K562 (cell line): Measurements from ENCODE around the gene BIRC6. TPM values are rescaled to one million over a fixed set of nuclear protein-coding genes. Genes with fewer than 3 reads are reported as not detected.

Experiments used
- ATAC-seq: fragments of 200-7000 bp; cut with Tn5 transposase; 3 replicates; pipeline ENCODE4 v1.9.1; 2020; ENCODE audit warnings: moderate library complexity
- BruUV-seq: library from RNA; stranded (reverse); fragments of 400-500 nt; replicated peaks from 2 replicates; lab custom pipeline; 2021; lab: Mats Ljungman, UMichigan
- CTCF ChIA-PET: fragments of 300-600 bp; formaldehyde crosslinking; extraction: SDS; loops from one replicate; lab custom pipeline; 2021; ENCODE audit warnings: low intra/inter-chr PET ratio; lab: Yijun Ruan, JAX
- POLR2A ChIA-PET: fragments of 300-600, 350-650 bp; sonication (Branson Sonifier 250); formaldehyde crosslinking; extraction: SDS; loops from one replicate; lab custom pipeline; 2021; ENCODE audit warnings: antibody characterized with exemption, inconsistent platforms; lab: Yijun Ruan, JAX
- DNase-seq, 4 experiments: peaks; one replicate each; pipeline versions ENCODE4 v3.0.0 to v3.0.0-alpha.2; 2011 to 2018; ENCODE audit warnings: low spot score in 3 of 4, mixed read lengths in 3 of 4; ENCODE audit errors: extremely low read depth in 1 of 4
- FAIRE-seq: peaks from 2 replicates; lab custom pipeline; 2011; peaks lifted over from hg19 to GRCh38; lab: Jason Lieb, UNC
- H2AFZ ChIP-seq: 2 replicates; pipeline ENCODE4 v1.6.0; 2011; ENCODE audit warnings: low read depth, low read length, control low read depth, inconsistent platforms
- H3K27ac ChIP-seq: fragments of 200-600 bp; 3 replicates; pipeline ENCODE4 v1.8.0; 2011; ENCODE audit warnings: low read depth, mild to moderate bottlenecking, control low read depth, inconsistent platforms, low read length, moderate library complexity, mixed read lengths; ENCODE audit errors: extremely low read depth
- H3K27me3 ChIP-seq, 2 experiments: fragments of 300-600 bp in 1 of 2; 2 replicates in 1 of 2; 3 replicates in 1 of 2; pipeline versions ENCODE4 v1.6.0 to v1.8.0; 2011; ENCODE audit warnings: inconsistent platforms in 2 of 2, low read length in 2 of 2, mild to moderate bottlenecking in 1 of 2, mixed read lengths in 1 of 2, moderate library complexity in 1 of 2; ENCODE audit not compliant: control insufficient read depth in 2 of 2, insufficient read depth in 2 of 2
- H3K36me3 ChIP-seq: fragments of 300-600 bp; 3 replicates; pipeline ENCODE4 v1.8.0; 2011; ENCODE audit warnings: mild to moderate bottlenecking, low read length, inconsistent platforms; ENCODE audit not compliant: control insufficient read depth, insufficient read depth
- H3K4me1 ChIP-seq, 2 experiments: fragments of 200-600 bp in 1 of 2; replicated peaks in 1 of 2; 2 replicates in 1 of 2; 3 replicates in 1 of 2; pipeline versions ENCODE4 v1.5.1 to v1.8.0; 2011; ENCODE audit warnings: inconsistent platforms in 2 of 2, low read length in 2 of 2, mild to moderate bottlenecking in 1 of 2, mixed read lengths in 1 of 2, moderate library complexity in 1 of 2; ENCODE audit not compliant: control insufficient read depth in 2 of 2, insufficient read depth in 2 of 2
- H3K4me2 ChIP-seq: 2 replicates; pipeline ENCODE4 v1.6.1; 2011; ENCODE audit warnings: low read length, control low read depth, inconsistent platforms, mixed read lengths; ENCODE audit not compliant: insufficient read depth
- H3K4me3 ChIP-seq: fragments of 200-600 bp; sonication (generic), shearing (Covaris generic); 2 replicates; pipeline ENCODE4 v1.5.1; 2016; ENCODE audit warnings: control low read depth, inconsistent platforms
- H3K79me2 ChIP-seq: fragments of 200-600 bp; 3 replicates; pipeline ENCODE4 v1.8.0; 2011; ENCODE audit warnings: low read length, inconsistent platforms; ENCODE audit not compliant: control insufficient read depth, insufficient read depth
- H3K9ac ChIP-seq, 2 experiments: 2 replicates each; pipeline versions ENCODE4 v1.6.0 to v1.6.1; 2011; ENCODE audit warnings: low read depth in 2 of 2, low read length in 2 of 2, control low read depth in 1 of 2, inconsistent platforms in 1 of 2, mild to moderate bottlenecking in 1 of 2, mixed read lengths in 1 of 2; ENCODE audit not compliant: insufficient read depth in 1 of 2
- H3K9me1 ChIP-seq: one replicate; pipeline ENCODE4 v1.6.0; 2011; ENCODE audit warnings: inconsistent platforms, mild to moderate bottlenecking, low read length, moderate library complexity; ENCODE audit not compliant: control insufficient read depth, insufficient read depth
- H3K9me3 ChIP-seq: replicated peaks from 2 replicates; pipeline ENCODE4 v1.5.1; 2011; ENCODE audit warnings: low read depth, low read length, inconsistent platforms; ENCODE audit not compliant: control insufficient read depth, insufficient read depth
- H4K20me1 ChIP-seq: replicated peaks from 2 replicates; pipeline ENCODE4 v1.6.1; 2011; ENCODE audit warnings: low read length, inconsistent platforms, mixed read lengths; ENCODE audit not compliant: control insufficient read depth, insufficient read depth
- ARID4B ChIP-seq: sonication (generic); formaldehyde crosslinking; IDR thresholded peaks from 2 replicates; pipeline ENCODE4 v1.8.0; 2022; ENCODE audit warnings: mild to moderate bottlenecking, missing genetic modification reagents
- ASH1L ChIP-seq: fragments of 450-650 bp; IDR thresholded peaks from 2 replicates; pipeline ENCODE4 v1.6.1; 2018; ENCODE audit warnings: borderline replicate concordance, mild to moderate bottlenecking, low read depth; ENCODE audit not compliant: partially characterized antibody
- DDX20 ChIP-seq: fragments of 450-650 bp; IDR thresholded peaks from 2 replicates; pipeline ENCODE4 v1.6.1; 2016; ENCODE audit warnings: missing genetic modification characterization, low read depth, mild to moderate bottlenecking, missing compliant biosample characterization, moderate library complexity
- HBP1 ChIP-seq: fragments of 450-650 bp; formaldehyde crosslinking; IDR thresholded peaks from 2 replicates; pipeline ENCODE4 v1.4.0; 2022; ENCODE audit warnings: missing genetic modification characterization
- MEIS2 ChIP-seq: fragments of 450-650 bp; IDR thresholded peaks from 2 replicates; pipeline ENCODE4 v1.6.1; 2014; ENCODE audit warnings: mild to moderate bottlenecking; ENCODE audit not compliant: partially characterized antibody
- MYBL2 ChIP-seq, 2 experiments: fragments of 450-650 bp in 1 of 2; sonication (generic) in 1 of 2; formaldehyde crosslinking in 1 of 2; IDR thresholded peaks; 2 replicates each; pipeline versions ENCODE4 v1.6.1 to v1.8.1; 2017 to 2022; ENCODE audit warnings: borderline replicate concordance in 1 of 2, inconsistent platforms in 1 of 2, low read depth in 1 of 2, mild to moderate bottlenecking in 1 of 2, missing genetic modification reagents in 1 of 2, moderate library complexity in 1 of 2
- NFRKB ChIP-seq: fragments of 450-650 bp; IDR thresholded peaks from 2 replicates; pipeline ENCODE4 v1.6.1; 2016; ENCODE audit warnings: low read depth
- ZFPM2 ChIP-seq: fragments of 250-450 bp; sonication (Bioruptor Pico); IDR thresholded peaks from 2 replicates; pipeline ENCODE4 v1.5.1; 2022; ENCODE audit warnings: mild to moderate bottlenecking
- ZNF146 ChIP-seq: IDR thresholded peaks from one replicate; pipeline ENCODE4 v1.6.1; 2018; ENCODE audit warnings: missing compliant biosample characterization; ENCODE audit not compliant: unreplicated experiment
- WGBS: fragments of 100-300 bp; shearing (Covaris generic); methylation state at CpG from one replicate; pipeline ENCODE4 v1.1.6; 2016; ENCODE audit warnings: low coverage, mixed read lengths; ENCODE audit not compliant: insufficient coverage; ENCODE audit errors: missing lambda C conversion rate; 5-methylcytosine and 5-hydroxymethylcytosine counted together
- in situ Hi-C: fragments of 300-500 bp; cut with MboI; formaldehyde crosslinking; loops from 4 replicates; pipeline ENCODE4 v1.15.0; 2018; ENCODE audit warnings: inconsistent platforms, mixed read lengths
- intact Hi-C: fragments of 100-400 bp; cut with micrococcal nuclease; formaldehyde crosslinking; loops from 2 replicates; pipeline ENCODE4 v1.14.2; 2022
- polyA plus RNA-seq, 8 experiments: library from polyadenylated mRNA; depleted of rRNA in 4 of 8; stranded (reverse) in 5 of 8; unstranded in 3 of 8; fragments of >200 nt; fragmentation: Nextera tagmentation in 2 of 8; fragmentation: Illumina TruSeq in 1 of 8; extraction: Ambion mirVana in 2 of 8; extraction: Trizol in 1 of 8; gene quantifications; 2 replicates each; pipeline versions ENCODE4 v1.2.1 to v1.2.3, GENCODE V29; 2011 to 2014; ENCODE audit warnings: inconsistent platforms in 1 of 8, missing spikeins in 1 of 8
- total RNA-seq, 7 experiments: library from RNA; depleted of rRNA in 6 of 7; stranded (reverse); fragments of >200 nt in 6 of 7; fragmentation: Illumina TruSeq in 2 of 7; extraction: Trizol in 2 of 7; gene quantifications; 2 replicates each; pipeline versions ENCODE4 v1.2.1 to v1.2.3, GENCODE V29; 2011 to 2021; ENCODE audit warnings: low replicate concordance in 1 of 7
- TF ChIP-seq, protein P1 (sequence below): fragments of 250-450 bp; sonication (Bioruptor Pico); IDR thresholded peaks from 2 replicates; pipeline ENCODE4 v1.4.0; 2020; ENCODE audit warnings: borderline replicate concordance
- TF ChIP-seq, protein P2 (sequence below): fragments of 450-650 bp; IDR thresholded peaks from 2 replicates; pipeline ENCODE4 v1.6.1; 2016

Gene BIRC6
- total and polyA plus RNA-seq, 9 of the 15 experiments (the other 6 are each of a cell fraction or from before 2014, with no cell fraction given) = 18.8 to 110 (median 49.8) TPM

DNA sequence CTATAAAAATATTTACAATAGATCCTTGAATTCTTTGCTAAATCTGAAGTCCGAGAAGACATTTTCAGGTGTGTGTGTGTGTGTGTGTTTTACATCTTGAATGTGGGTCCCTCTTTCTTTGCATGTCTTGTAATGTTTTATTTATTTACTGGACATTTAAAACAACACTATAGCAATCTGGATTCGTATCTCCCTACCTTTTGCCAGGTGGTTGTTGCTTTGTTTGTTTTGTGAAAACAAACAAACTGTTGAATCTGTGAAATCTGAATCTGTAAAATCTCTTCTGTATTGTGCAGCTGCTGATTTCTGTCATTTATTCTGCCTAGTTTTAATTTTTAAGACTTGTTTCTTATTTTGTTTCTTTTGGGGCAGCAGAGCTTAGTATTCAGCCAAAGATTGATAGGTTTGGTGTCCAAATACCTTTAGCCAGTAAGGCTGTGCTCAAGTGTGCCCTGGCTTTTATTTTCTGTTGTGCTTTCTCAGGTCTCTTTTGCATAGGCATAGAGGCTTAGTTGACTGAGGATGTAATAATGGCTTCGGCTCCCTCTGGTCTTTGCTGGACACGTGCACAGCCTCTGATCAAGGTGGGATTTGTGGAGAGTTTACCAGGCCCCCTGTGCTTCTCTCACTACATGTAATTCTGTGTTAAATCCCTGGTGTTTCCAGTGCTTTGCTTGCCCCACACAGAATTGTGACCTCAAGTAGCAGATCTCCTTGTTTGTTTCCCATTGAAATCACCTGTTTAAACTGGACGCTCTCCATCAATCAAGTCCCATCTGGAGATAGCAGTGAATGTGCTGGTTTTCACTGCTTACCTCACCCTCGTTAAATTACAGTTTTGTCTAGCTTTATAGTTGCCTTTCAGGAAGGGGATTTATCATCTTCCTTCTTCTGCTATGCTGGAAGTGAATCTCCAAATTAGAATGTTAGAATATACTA, 71.1 kb downstream of the BIRC6 start:
- Histone ChIP-seq H3K27me3 (no peaks in the 10 kb centered on the region), H3K9me3 (no peaks in the 10 kb centered on the region), H3K4me1 (peaks cover 0 to 5% of the 10 kb centered on the region in 2 experiments; a peak in 3 of 5 replicates), H4K20me1 (peaks cover 16% of the 10 kb centered on the region), H3K4me3 (no peak overlapping the region), H3K79me2 (peaks cover 79% of the 10 kb centered on the region), H3K9me1 (no peaks in the 10 kb centered on the region), H2AFZ (no peak overlapping the region), H3K36me3 (peaks cover 27% of the 10 kb centered on the region), H3K9ac (no peak overlapping the region), H3K4me2 (no peak overlapping the region), H3K27ac (peak overlapping the region; percentile 26; the same call in 1 of the 3 replicates)
- DNase-seq (peak in 1 of 4 experiments; percentile 9), ATAC-seq (peak; percentile 63), FAIRE-seq (peak; percentile 65)
- WGBS = 56% methylated on average over 6 of the region's 6 CpGs
- BruUV-seq = no TSS peak
- intact Hi-C loops (no loop called here), in situ Hi-C loops (no loop called here)
- ChIA-PET POLR2A (interaction anchor here (0.6 kb wide), 1 partner anchor 482 kb away, joined by 3 read pairs; no protein-coding TSS in a partner anchor), CTCF (no interaction called here)
- TF ChIP-seq, protein P1, sequence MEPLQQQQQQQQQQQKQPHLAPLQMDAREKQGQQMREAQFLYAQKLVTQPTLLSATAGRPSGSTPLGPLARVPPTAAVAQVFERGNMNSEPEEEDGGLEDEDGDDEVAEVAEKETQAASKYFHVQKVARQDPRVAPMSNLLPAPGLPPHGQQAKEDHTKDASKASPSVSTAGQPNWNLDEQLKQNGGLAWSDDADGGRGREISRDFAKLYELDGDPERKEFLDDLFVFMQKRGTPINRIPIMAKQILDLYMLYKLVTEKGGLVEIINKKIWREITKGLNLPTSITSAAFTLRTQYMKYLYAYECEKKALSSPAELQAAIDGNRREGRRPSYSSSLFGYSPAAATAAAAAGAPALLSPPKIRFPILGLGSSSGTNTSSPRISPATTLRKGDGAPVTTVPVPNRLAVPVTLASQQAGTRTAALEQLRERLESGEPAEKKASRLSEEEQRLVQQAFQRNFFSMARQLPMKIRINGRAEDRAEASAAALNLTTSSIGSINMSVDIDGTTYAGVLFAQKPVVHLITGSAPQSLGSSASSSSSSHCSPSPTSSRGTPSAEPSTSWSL (CRISPR knock-in tag) = no peak
- no peak for TF ChIP-seq ARID4B (CRISPR knock-in tag)
- TF ChIP-seq, protein P2, sequence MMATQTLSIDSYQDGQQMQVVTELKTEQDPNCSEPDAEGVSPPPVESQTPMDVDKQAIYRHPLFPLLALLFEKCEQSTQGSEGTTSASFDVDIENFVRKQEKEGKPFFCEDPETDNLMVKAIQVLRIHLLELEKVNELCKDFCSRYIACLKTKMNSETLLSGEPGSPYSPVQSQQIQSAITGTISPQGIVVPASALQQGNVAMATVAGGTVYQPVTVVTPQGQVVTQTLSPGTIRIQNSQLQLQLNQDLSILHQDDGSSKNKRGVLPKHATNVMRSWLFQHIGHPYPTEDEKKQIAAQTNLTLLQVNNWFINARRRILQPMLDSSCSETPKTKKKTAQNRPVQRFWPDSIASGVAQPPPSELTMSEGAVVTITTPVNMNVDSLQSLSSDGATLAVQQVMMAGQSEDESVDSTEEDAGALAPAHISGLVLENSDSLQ = peak; percentile 62
- TF ChIP-seq ZFPM2 (CRISPR knock-in tag) = no peak
- no peak for TF ChIP-seq HBP1 (CRISPR knock-in tag)
- TF ChIP-seq ASH1L = no peak
- TF ChIP-seq MEIS2 = peak; percentile 76
- TF ChIP-seq MYBL2 (IDR thresholded peaks at IDR 0.05; ENCODE audit: low read depth) = no peak
- no peak for TF ChIP-seq MYBL2 (CRISPR knock-in tag; IDR thresholded peaks at IDR 0.05; ENCODE audit: borderline replicate concordance)
- no peak for TF ChIP-seq NFRKB
- no peak for TF ChIP-seq ZNF146 (CRISPR knock-in tag)
- no peak for TF ChIP-seq DDX20 (tag)
